ENCODE results near the gene TSPEAR. TPM values are rescaled to one million over a fixed set of nuclear protein-coding genes. Genes with fewer than 3 reads are reported as not detected.

Gene TSPEAR
- total RNA-seq, 1 experiment from 2014 or later, result 0.32 TPM

DNA sequence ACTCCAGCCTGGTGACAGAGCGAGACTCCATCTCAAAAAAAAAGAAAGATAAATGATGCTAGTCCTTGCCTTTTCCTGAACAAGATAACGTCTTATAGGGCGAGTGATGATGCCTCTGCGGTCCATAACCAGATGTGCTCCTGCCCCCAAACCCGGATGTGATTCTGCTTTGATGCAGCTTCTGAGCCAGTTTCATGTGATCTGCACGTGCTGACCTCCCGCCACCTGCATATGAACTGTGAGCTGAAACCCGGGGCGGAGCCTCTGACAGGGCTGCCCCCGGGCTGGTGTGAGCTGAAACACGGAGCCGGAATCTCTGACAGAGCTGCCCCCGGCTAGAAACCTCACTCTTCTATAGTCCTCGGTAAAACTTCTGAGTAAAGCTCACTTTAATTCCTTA, 58.2 kb downstream of the TSPEAR start:
- H3K4me1 ChIP-seq, result no peaks in the 10 kb centered on the region
- H3K36me3 Mint-ChIP-seq (ENCODE audit: insufficient read depth, unreplicated experiment), result no peaks in the 10 kb centered on the region
- H3K36me3 ChIP-seq (ENCODE audit: control insufficient read depth, insufficient read depth, low read length), result no peaks in the 10 kb centered on the region
- CTCF ChIA-PET, result interaction anchor here (0.8 kb wide), 1 partner anchor 143 kb away, joined by 3 read pairs; no protein-coding TSS in a partner anchor
- no peaks in the 10 kb centered on the region for H3K9me3 Mint-ChIP-seq (ENCODE audit: unreplicated experiment)
- DNase-seq, result peak in 1 of 2 experiments; percentile 5
- no peak for TF ChIP-seq CTCF (IDR thresholded peaks at IDR 0.05; ENCODE audit: insufficient read depth in 1 of 2, low read depth in 1 of 2, low read length in 1 of 2, severe bottlenecking in 1 of 2, unreplicated experiment in 1 of 2)
- POLR2A ChIA-PET, result no interaction called here
- H3K27ac Mint-ChIP-seq (ENCODE audit: unreplicated experiment), result no peak overlapping the region
- no peaks in the 10 kb centered on the region for H3K4me1 Mint-ChIP-seq (ENCODE audit: low read depth, unreplicated experiment)
- H3K9me3 ChIP-seq, result no peaks in the 10 kb centered on the region
- no peaks in the 10 kb centered on the region for H3K27me3 Mint-ChIP-seq (ENCODE audit: insufficient read depth, unreplicated experiment)
- no peak overlapping the region for H3K4me3 Mint-ChIP-seq (ENCODE audit: unreplicated experiment)
- intact Hi-C loops (cut with micrococcal nuclease; ENCODE audit: unreplicated experiment), result no loop called here
- H3K27me3 ChIP-seq (replicated peaks; ENCODE audit: control insufficient read depth, insufficient read depth, low read length), result no peaks in the 10 kb centered on the region
- H3K4me3 ChIP-seq (ENCODE audit: low read depth, low read length), result no peak overlapping the region
- BruUV-seq (replicated peaks), result no TSS peak

GRCh38 chr21:44650973-44651675, 60.2 kb downstream of the TSPEAR start:
- H3K36me3 Mint-ChIP-seq (ENCODE audit: insufficient read depth, unreplicated experiment), result no peaks in the 10 kb centered on the region
- CTCF ChIA-PET, result interaction anchor here (0.7 kb wide), 1 partner anchor 85 kb away, joined by 5 read pairs; no protein-coding TSS in a partner anchor
- Histone ChIP-seq H3K9me3 (no peaks in the 10 kb centered on the region), H3K27me3 (replicated peaks; ENCODE audit: control insufficient read depth, insufficient read depth, low read length) (no peaks in the 10 kb centered on the region), H3K4me1 (no peaks in the 10 kb centered on the region), H3K4me3 (ENCODE audit: low read depth, low read length) (no peak overlapping the region), H3K36me3 (ENCODE audit: control insufficient read depth, insufficient read depth, low read length) (no peaks in the 10 kb centered on the region)
- no peaks in the 10 kb centered on the region for H3K27me3 Mint-ChIP-seq (ENCODE audit: insufficient read depth, unreplicated experiment)
- no TSS peak for BruUV-seq (replicated peaks)
- no peak overlapping the region for H3K4me3 Mint-ChIP-seq (ENCODE audit: unreplicated experiment)
- peaks cover 6% of the 10 kb centered on the region for H3K9me3 Mint-ChIP-seq (ENCODE audit: unreplicated experiment)
- intact Hi-C loops (cut with micrococcal nuclease; ENCODE audit: unreplicated experiment), result no loop called here
- POLR2A ChIA-PET, result no interaction called here
- no peak overlapping the region for H3K27ac Mint-ChIP-seq (ENCODE audit: unreplicated experiment)
- no peaks in the 10 kb centered on the region for H3K4me1 Mint-ChIP-seq (ENCODE audit: low read depth, unreplicated experiment)
- TF ChIP-seq CTCF (IDR thresholded peaks at IDR 0.05; ENCODE audit: insufficient read depth in 1 of 2, low read depth in 1 of 2, low read length in 1 of 2, severe bottlenecking in 1 of 2, unreplicated experiment in 1 of 2), result no peak
- no peak for DNase-seq

- Histone ChIP-seq H3K4me3 (ENCODE audit: low read depth, low read length) (no peak overlapping the region), H3K27me3 (replicated peaks; ENCODE audit: control insufficient read depth, insufficient read depth, low read length) (no peaks in the 10 kb centered on the region), H3K4me1 (no peaks in the 10 kb centered on the region), H3K9me3 (peaks cover 3% of the 10 kb centered on the region; the same call in 1 of the 2 replicates), H3K36me3 (ENCODE audit: control insufficient read depth, insufficient read depth, low read length) (no peaks in the 10 kb centered on the region)
- TF ChIP-seq CTCF (IDR thresholded peaks at IDR 0.05; ENCODE audit: insufficient read depth in 1 of 2, low read depth in 1 of 2, low read length in 1 of 2, severe bottlenecking in 1 of 2, unreplicated experiment in 1 of 2), result no peak
- Mint-ChIP-seq H3K27ac (ENCODE audit: unreplicated experiment) (no peak overlapping the region), H3K36me3 (ENCODE audit: insufficient read depth, unreplicated experiment) (no peaks in the 10 kb centered on the region), H3K4me3 (ENCODE audit: unreplicated experiment) (no peak overlapping the region), H3K4me1 (ENCODE audit: low read depth, unreplicated experiment) (no peaks in the 10 kb centered on the region), H3K9me3 (ENCODE audit: unreplicated experiment) (peaks cover 7% of the 10 kb centered on the region), H3K27me3 (ENCODE audit: insufficient read depth, unreplicated experiment) (no peaks in the 10 kb centered on the region)
- intact Hi-C loops (cut with micrococcal nuclease; ENCODE audit: unreplicated experiment), result no loop called here
- DNase-seq, result no peak
- BruUV-seq (replicated peaks), result no TSS peak
- POLR2A ChIA-PET, result no interaction called here
- CTCF ChIA-PET, result no interaction called here
These were observed 61.0 kb downstream of the TSPEAR start for GRCh38 chr21:44650265-44650972.

Data from Caco-2 (cell line).